H1 (cell line): ENCODE measurements around the gene TUBB2B. TPM values are rescaled to one million over a fixed set of nuclear protein-coding genes. Genes with fewer than 3 reads are reported as not detected.

ENCODE experiments used
- CTCF ChIA-PET: fragments of 300-600 bp; sonication (Branson Sonifier 250); formaldehyde crosslinking; loops from one replicate; lab custom pipeline; 2021; ENCODE audit not compliant: partially characterized antibody; lab: Charles Lee
- POLR2A ChIA-PET: fragments of 300-600 bp; sonication (Branson Sonifier 250); formaldehyde crosslinking; loops from one replicate; lab custom pipeline; 2021; ENCODE audit warnings: inconsistent platforms; ENCODE audit not compliant: partially characterized antibody; lab: Charles Lee
- DNase-seq, 2 experiments: peaks; one replicate each; pipeline versions ENCODE4 v3.0.0 to v3.0.0-alpha.2; 2010 to 2022; ENCODE audit warnings: low spot score in 2 of 2, low read depth in 1 of 2, mixed read lengths in 1 of 2
- FAIRE-seq: peaks from 2 replicates; lab custom pipeline; 2011; peaks lifted over from hg19 to GRCh38; lab: Jason Lieb, UNC
- H2AFZ ChIP-seq: 2 replicates; pipeline ENCODE4 v1.8.1; 2012; ENCODE audit warnings: low read length, inconsistent platforms
- H2AK5ac ChIP-seq: 2 replicates; pipeline ENCODE4 v1.6.1; 2013; ENCODE audit warnings: low read depth, low read length
- H2BK120ac ChIP-seq: replicated peaks from 2 replicates; pipeline ENCODE3; 2013; ENCODE audit warnings: low read depth, low read length, inconsistent platforms
- H2BK12ac ChIP-seq: 2 replicates; pipeline ENCODE4 v1.6.1; 2013; ENCODE audit warnings: low read depth, low read length
- H2BK15ac ChIP-seq: 2 replicates; pipeline ENCODE4 v1.6.1; 2013; ENCODE audit warnings: low read length
- H2BK20ac ChIP-seq: 2 replicates; pipeline ENCODE4 v1.6.1; 2013; ENCODE audit warnings: low read length
- H2BK5ac ChIP-seq: 2 replicates; pipeline ENCODE4 v1.6.1; 2013; ENCODE audit warnings: low read depth, low read length
- H3K14ac ChIP-seq: 2 replicates; pipeline ENCODE4 v1.6.1; 2013; ENCODE audit warnings: inconsistent platforms; ENCODE audit not compliant: insufficient read length
- H3K18ac ChIP-seq: 2 replicates; pipeline ENCODE4 v1.6.1; 2013; ENCODE audit warnings: low read length; ENCODE audit errors: extremely low read depth
- H3K23ac ChIP-seq: 2 replicates; pipeline ENCODE4 v1.6.1; 2013; ENCODE audit warnings: inconsistent platforms; ENCODE audit not compliant: insufficient read length
- H3K23me2 ChIP-seq: 2 replicates; pipeline ENCODE4 v1.6.1; 2013; ENCODE audit warnings: low read depth, low read length
- H3K27ac ChIP-seq: 2 replicates; pipeline ENCODE4 v1.6.1; 2011; ENCODE audit warnings: low read depth, low read length, inconsistent platforms
- H3K27me3 ChIP-seq, 4 experiments: replicated peaks in 1 of 4; 1 replicate in 1 of 4; 2 replicates in 3 of 4; pipeline versions ENCODE4 v1.6.1 to v1.8.1; 2011 to 2013; ENCODE audit warnings: low read length in 3 of 4, mild to moderate bottlenecking in 3 of 4, inconsistent platforms in 2 of 4, mixed read lengths in 2 of 4, moderate library complexity in 1 of 4; ENCODE audit not compliant: control insufficient read depth in 3 of 4, insufficient read depth in 3 of 4; ENCODE audit errors: extremely low read depth in 1 of 4
- H3K36me3 ChIP-seq, 4 experiments: 2 replicates each; pipeline versions ENCODE4 v1.6.1 to v1.8.1; 2011 to 2013; ENCODE audit warnings: mild to moderate bottlenecking in 4 of 4, low read length in 3 of 4, moderate library complexity in 2 of 4, control low read depth in 1 of 4, inconsistent platforms in 1 of 4; ENCODE audit not compliant: insufficient read depth in 4 of 4, control insufficient read depth in 2 of 4
- H3K4ac ChIP-seq: replicated peaks from 2 replicates; pipeline ENCODE3; 2013; ENCODE audit warnings: low read length, low read depth, mixed read lengths, inconsistent platforms; ENCODE audit not compliant: insufficient read length
- H3K4me1 ChIP-seq, 4 experiments: replicated peaks in 1 of 4; 1 replicate in 1 of 4; 2 replicates in 3 of 4; pipeline versions ENCODE4 v1.6.1 to v1.8.1; 2011 to 2013; ENCODE audit warnings: low read length in 3 of 4, inconsistent platforms in 2 of 4, mixed read lengths in 1 of 4; ENCODE audit not compliant: insufficient read depth in 4 of 4, control insufficient read depth in 3 of 4
- H3K4me2 ChIP-seq, 2 experiments: 2 replicates each; pipeline versions ENCODE4 v1.6.1 to v1.8.1; 2011 to 2013; ENCODE audit warnings: low read depth in 2 of 2, low read length in 2 of 2, control low read depth in 1 of 2, inconsistent platforms in 1 of 2, mild to moderate bottlenecking in 1 of 2; ENCODE audit not compliant: insufficient read depth in 1 of 2
- H3K4me3 ChIP-seq, 4 experiments: fragments of 200-600, 300-600 bp in 1 of 4; sonication (generic), shearing (Covaris generic), sonication (Bioruptor Twin) in 1 of 4; 2 replicates each; pipeline versions ENCODE4 v1.5.1 to v1.8.1; 2011 to 2016; ENCODE audit warnings: low read length in 4 of 4, low read depth in 3 of 4, control low read depth in 2 of 4, inconsistent platforms in 2 of 4, mild to moderate bottlenecking in 2 of 4, mixed read lengths in 1 of 4, moderate library complexity in 1 of 4; ENCODE audit not compliant: insufficient read depth in 2 of 4; ENCODE audit errors: extremely low read depth in 1 of 4
- H3K56ac ChIP-seq: replicated peaks from 2 replicates; pipeline ENCODE3; 2013; ENCODE audit warnings: low read depth, mild to moderate bottlenecking, mixed read lengths, low read length, inconsistent platforms; ENCODE audit not compliant: insufficient read length
- H3K79me1 ChIP-seq: 2 replicates; pipeline ENCODE4 v1.6.1; 2013; ENCODE audit warnings: low read depth, low read length, control low read depth
- H3K79me2 ChIP-seq, 2 experiments: 2 replicates each; pipeline versions ENCODE4 v1.6.1 to v1.8.1; 2012 to 2013; ENCODE audit warnings: low read length in 2 of 2, mild to moderate bottlenecking in 2 of 2, inconsistent platforms in 1 of 2; ENCODE audit not compliant: insufficient read depth in 2 of 2, control insufficient read depth in 1 of 2
- H3K9ac ChIP-seq, 4 experiments: replicated peaks in 1 of 4; 1 replicate in 1 of 4; 2 replicates in 3 of 4; pipeline versions ENCODE4 v1.6.1 to v1.8.1; 2011 to 2013; ENCODE audit warnings: low read depth in 3 of 4, low read length in 3 of 4, control low read depth in 2 of 4, mild to moderate bottlenecking in 2 of 4, moderate library complexity in 2 of 4, inconsistent platforms in 1 of 4; ENCODE audit errors: extremely low read depth in 1 of 4
- H3K9me3 ChIP-seq, 2 experiments: 2 replicates each; pipeline versions ENCODE4 v1.6.1 to v1.8.1; 2012 to 2013; ENCODE audit warnings: mild to moderate bottlenecking in 2 of 2, moderate library complexity in 2 of 2, control low read depth in 1 of 2, inconsistent platforms in 1 of 2, low read depth in 1 of 2, low read length in 1 of 2, mixed read lengths in 1 of 2; ENCODE audit not compliant: insufficient read depth in 2 of 2
- H4K20me1 ChIP-seq, 2 experiments: replicated peaks in 1 of 2; 2 replicates each; pipeline versions ENCODE3 to v1.8.1; 2011 to 2013; ENCODE audit warnings: inconsistent platforms in 2 of 2, low read length in 2 of 2, mild to moderate bottlenecking in 1 of 2; ENCODE audit not compliant: insufficient read depth in 2 of 2, control insufficient read depth in 1 of 2
- H4K5ac ChIP-seq: 2 replicates; pipeline ENCODE4 v1.6.1; 2013; ENCODE audit warnings: low read length, low read depth, mixed read lengths, inconsistent platforms; ENCODE audit not compliant: insufficient read length
- H4K8ac ChIP-seq: 2 replicates; pipeline ENCODE4 v1.8.0; 2013; ENCODE audit warnings: mild to moderate bottlenecking, moderate library complexity, low read length, inconsistent platforms; ENCODE audit not compliant: insufficient read depth; ENCODE audit errors: extremely low read depth
- H4K91ac ChIP-seq: replicated peaks from 2 replicates; pipeline ENCODE3; 2013; ENCODE audit warnings: low read length, mixed read lengths, inconsistent platforms; ENCODE audit not compliant: insufficient read length
- CBX8 ChIP-seq: fragments of 300-800, 300-1000 bp; sonication (generic); IDR thresholded peaks from 2 replicates; pipeline ENCODE4 v1.7.1; 2016; ENCODE audit warnings: low read depth, low read length, borderline replicate concordance
- CEBPB ChIP-seq: IDR thresholded peaks from 2 replicates; pipeline ENCODE4 v1.6.1; 2012; ENCODE audit warnings: low read depth, low read length
- CHD2 ChIP-seq: IDR thresholded peaks from 2 replicates; pipeline ENCODE4 v1.6.1; 2012; ENCODE audit warnings: low read length, improper control_type of control experiment
- CTBP2 ChIP-seq: IDR thresholded peaks from 2 replicates; pipeline ENCODE4 v1.7.0; 2011; ENCODE audit warnings: borderline replicate concordance, mild to moderate bottlenecking, moderate library complexity, mixed read lengths, low read length; ENCODE audit not compliant: insufficient read depth, insufficient read length
- JUN ChIP-seq: IDR thresholded peaks from 2 replicates; pipeline ENCODE4 v1.6.1; 2011; ENCODE audit warnings: low read depth, mild to moderate bottlenecking, improper control_type of control experiment, low read length
- KDM1A ChIP-seq: fragments of 200-600, 300-600 bp; sonication (generic); IDR thresholded peaks from 2 replicates; pipeline ENCODE4 v1.7.1; 2016; ENCODE audit warnings: mild to moderate bottlenecking, low read length, borderline replicate concordance
- KDM4A ChIP-seq: IDR thresholded peaks from one replicate; pipeline ENCODE4 v1.7.1; 2012; ENCODE audit warnings: low read depth, mild to moderate bottlenecking, moderate library complexity, low read length, inconsistent platforms; ENCODE audit not compliant: severe bottlenecking
- MAFK ChIP-seq: IDR thresholded peaks from 2 replicates; pipeline ENCODE4 v1.6.1; 2012; ENCODE audit warnings: low read depth, mild to moderate bottlenecking, improper control_type of control experiment, low read length
- NRF1 ChIP-seq: IDR thresholded peaks from 2 replicates; pipeline ENCODE4 v1.6.1; 2011; ENCODE audit warnings: mild to moderate bottlenecking, low read depth, low read length, improper control_type of control experiment
- POLR2A ChIP-seq, 2 experiments: IDR thresholded peaks; 1 replicate in 1 of 2; 2 replicates in 1 of 2; pipeline ENCODE4 v1.6.1; 2011; ENCODE audit warnings: low read depth in 2 of 2, low read length in 2 of 2, mild to moderate bottlenecking in 2 of 2; ENCODE audit errors: control extremely low read depth in 1 of 2
- POLR2AphosphoS5 ChIP-seq: IDR thresholded peaks from 2 replicates; pipeline ENCODE4 v1.6.1; 2011; ENCODE audit warnings: low read depth, low read length
- RFX5 ChIP-seq: IDR thresholded peaks from 2 replicates; pipeline ENCODE4 v1.6.1; 2011; ENCODE audit warnings: low read depth, low read length, improper control_type of control experiment, borderline replicate concordance
- SIRT6 ChIP-seq: IDR thresholded peaks from one replicate; pipeline ENCODE4 v1.7.1; 2012; ENCODE audit warnings: low read length, inconsistent platforms
- SP2 ChIP-seq: IDR thresholded peaks from 2 replicates; pipeline ENCODE4 v1.6.1; 2012; ENCODE audit warnings: mild to moderate bottlenecking, low read length, inconsistent platforms
- SP4 ChIP-seq: IDR thresholded peaks from 2 replicates; pipeline ENCODE4 v1.6.1; 2012; ENCODE audit warnings: low read length, inconsistent platforms
- SUZ12 ChIP-seq: fragments of 200-600 bp; sonication (generic); IDR thresholded peaks from 2 replicates; pipeline ENCODE4 v1.6.1; 2012; ENCODE audit warnings: mild to moderate bottlenecking, inconsistent platforms, low read length, moderate library complexity, mixed read lengths
- WGBS, 2 experiments: shearing (Covaris generic) in 1 of 2; methylation state at CpG; one replicate each; pipeline versions ENCODE4 v1.1.6 to v1.1.7; 2013 to 2015; ENCODE audit warnings: low lambda C conversion rate in 2 of 2, mixed read lengths in 2 of 2, inconsistent platforms in 1 of 2, low coverage in 1 of 2, missing lambda C conversion rate in 1 of 2; ENCODE audit not compliant: insufficient replicate concordance in 2 of 2, insufficient coverage in 1 of 2, insufficient read length in 1 of 2; ENCODE audit errors: extremely low coverage in 1 of 2, missing lambda C conversion rate in 1 of 2; 5-methylcytosine and 5-hydroxymethylcytosine counted together
- polyA plus RNA-seq, 7 experiments: library from polyadenylated mRNA; depleted of rRNA in 3 of 7; stranded (reverse) in 5 of 7; unstranded in 2 of 7; fragments of >200 nt in 5 of 7; fragments of 200-250 nt in 2 of 7; gene quantifications; 1 replicate in 5 of 7; 2 replicates in 1 of 7; 4 replicates in 1 of 7; pipeline versions ENCODE4 v1.2.1 to v1.2.3, GENCODE V29; 2011 to 2013; ENCODE audit warnings: missing spikeins in 2 of 7, mixed read lengths in 2 of 7
- total RNA-seq: library from RNA; stranded (reverse); fragmentation: NEBNext Ultra II Directional; extraction: Animal tissue kit (Norgen Biotek cat#: 25700); gene quantifications from 2 replicates; pipeline ENCODE4 v1.2.1, GENCODE V29; 2021

Gene TUBB2B
- total and polyA plus RNA-seq, 2 of the 8 experiments (the other 6 are each of a cell fraction or from before 2014, with no cell fraction given): 612 to 722 TPM

GRCh38 chr6:3253597-3253961 lies 26.1 kb upstream of the TUBB2B start:
- Histone ChIP-seq H2BK120ac (no peak overlapping the region), H2BK5ac (no peak overlapping the region), H4K91ac (no peak overlapping the region), H3K79me2 (no peaks in the 10 kb centered on the region)
- POLR2A ChIA-PET: interaction anchor here (0.8 kb wide), 1 partner anchor 87 kb away, joined by 3 read pairs; no protein-coding TSS in a partner anchor
- FAIRE-seq: no peak
- no peak for TF ChIP-seq CBX8
- no peak for TF ChIP-seq SP2
- no peak for TF ChIP-seq CHD2
- no peak for TF ChIP-seq NRF1
- no peak for TF ChIP-seq CTBP2
- no peak for TF ChIP-seq MAFK
- no peak for TF ChIP-seq SP4
- TF ChIP-seq SUZ12: no peak
- no peak for TF ChIP-seq RFX5
- no peak for TF ChIP-seq SIRT6
- TF ChIP-seq POLR2A (IDR thresholded peaks at IDR 0.05; ENCODE audit: control extremely low read depth in 1 of 2, low read depth in 2 of 2, low read length in 2 of 2): no peak
- no peak for TF ChIP-seq KDM4A
- no peak for TF ChIP-seq KDM1A
- no peak for TF ChIP-seq POLR2AphosphoS5
- no peak for TF ChIP-seq JUN
- no peak for TF ChIP-seq CEBPB
- TF ChIP-seq, all 59 proteins: peak for 0
- no peak overlapping the region for H3K23ac ChIP-seq
- no CpG with 5 or more reads among the region's 40 CpGs for WGBS, 2 experiments
- H3K9ac ChIP-seq: no peak overlapping the region
- no peak overlapping the region for H4K5ac ChIP-seq
- H3K36me3 ChIP-seq: no peaks in the 10 kb centered on the region
- H2BK20ac ChIP-seq: no peak overlapping the region
- H2AFZ ChIP-seq: no peak overlapping the region
- no peak overlapping the region for H3K14ac ChIP-seq
- H3K79me1 ChIP-seq: no peaks in the 10 kb centered on the region
- H3K4me2 ChIP-seq: no peak overlapping the region
- H3K27ac ChIP-seq: no peak overlapping the region
- no peak overlapping the region for H3K56ac ChIP-seq
- H3K27me3 ChIP-seq: peaks cover 0 to 3% (median 1%) of the 10 kb centered on the region in 4 experiments; a peak in 2 of 7 replicates
- H3K4me1 ChIP-seq: peaks cover 0 to 5% (median 4%) of the 10 kb centered on the region in 4 experiments; a peak in 4 of 7 replicates
- no peaks in the 10 kb centered on the region for H4K20me1 ChIP-seq
- no peak overlapping the region for H2AK5ac ChIP-seq
- H2BK15ac ChIP-seq: no peak overlapping the region
- H3K9me3 ChIP-seq: peaks cover 0 to 8% of the 10 kb centered on the region in 2 experiments; a peak in 1 of 4 replicates
- no peak overlapping the region for H3K18ac ChIP-seq
- H3K4ac ChIP-seq: no peak overlapping the region
- no peak overlapping the region for H3K4me3 ChIP-seq
- H3K23me2 ChIP-seq: no peaks in the 10 kb centered on the region
- no peak for DNase-seq
- CTCF ChIA-PET: interaction anchor here (0.7 to 12.9 kb wide), 5 partner anchors 10 to 131 kb away, joined by 3 to 263 read pairs (median 23); partner anchors contain the start of gene TUBB2B
- H4K8ac ChIP-seq: no peak overlapping the region
- no peak overlapping the region for H2BK12ac ChIP-seq
